ENCODE results near the gene ACVR2A.

The ACVR2A gene

DNA sequence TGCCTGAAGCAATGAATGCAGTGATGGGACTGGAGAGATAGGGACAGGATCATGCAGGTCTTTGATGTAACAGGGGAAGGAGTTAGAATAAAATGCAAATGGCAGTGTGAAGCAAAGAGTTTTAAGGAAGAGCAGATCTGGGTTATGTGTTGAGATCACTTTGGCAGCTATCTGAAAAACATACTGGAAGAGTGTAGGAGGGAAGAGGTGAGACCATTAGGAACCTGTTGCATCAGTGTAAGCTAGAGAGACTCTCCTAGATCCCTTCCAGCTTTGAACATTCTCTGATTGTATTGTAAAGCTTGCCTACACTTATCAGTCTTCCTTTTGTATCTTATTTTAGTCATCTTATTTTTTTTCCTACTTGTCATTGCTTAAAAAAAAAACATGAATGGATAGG, 10.5 kb downstream of the ACVR2A start:
- DNase-seq (ENCODE audit: low read depth), result no peak

DNA sequence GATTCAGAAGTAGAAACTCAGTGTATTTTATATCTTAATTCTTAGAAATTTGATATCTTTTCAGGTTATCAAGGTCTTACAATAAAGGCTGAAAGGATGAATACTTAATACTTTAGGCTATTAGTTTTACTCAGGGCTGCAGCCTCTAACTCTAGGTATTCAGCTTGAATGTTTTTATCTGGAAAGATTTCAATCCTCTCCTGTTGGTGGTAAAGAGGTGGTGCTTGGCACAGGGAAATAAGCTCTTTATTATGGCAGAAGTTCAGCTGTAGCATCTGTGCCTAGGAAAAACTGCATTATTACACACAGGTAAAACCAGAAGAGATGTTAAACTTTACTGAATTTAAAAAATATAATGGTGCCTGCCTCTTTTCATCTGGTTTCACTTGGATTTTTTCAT, 11.1 kb downstream of the ACVR2A start:
- no peak for DNase-seq (ENCODE audit: low read depth)

DNA sequence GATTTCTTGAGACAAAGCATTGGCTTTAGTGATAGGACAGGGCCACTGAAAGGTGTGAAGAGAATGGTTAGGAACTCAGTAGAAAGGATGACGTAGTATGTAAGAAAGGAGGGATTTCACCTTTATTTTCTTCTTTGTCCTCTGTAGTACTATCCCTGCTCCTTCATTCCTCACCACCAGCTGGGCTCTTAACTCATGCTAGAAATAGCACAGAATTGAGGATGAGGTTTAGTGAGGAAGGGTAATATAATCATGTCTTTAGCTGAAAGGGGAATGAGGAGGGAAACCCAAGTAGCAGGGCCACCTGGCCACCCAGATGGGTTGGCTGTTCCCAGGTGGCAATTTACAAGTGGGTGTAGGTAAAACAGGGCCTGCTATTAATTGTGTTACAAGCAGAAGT, 15.2 kb downstream of the ACVR2A start:
- DNase-seq (ENCODE audit: low read depth), result no peak

DNA sequence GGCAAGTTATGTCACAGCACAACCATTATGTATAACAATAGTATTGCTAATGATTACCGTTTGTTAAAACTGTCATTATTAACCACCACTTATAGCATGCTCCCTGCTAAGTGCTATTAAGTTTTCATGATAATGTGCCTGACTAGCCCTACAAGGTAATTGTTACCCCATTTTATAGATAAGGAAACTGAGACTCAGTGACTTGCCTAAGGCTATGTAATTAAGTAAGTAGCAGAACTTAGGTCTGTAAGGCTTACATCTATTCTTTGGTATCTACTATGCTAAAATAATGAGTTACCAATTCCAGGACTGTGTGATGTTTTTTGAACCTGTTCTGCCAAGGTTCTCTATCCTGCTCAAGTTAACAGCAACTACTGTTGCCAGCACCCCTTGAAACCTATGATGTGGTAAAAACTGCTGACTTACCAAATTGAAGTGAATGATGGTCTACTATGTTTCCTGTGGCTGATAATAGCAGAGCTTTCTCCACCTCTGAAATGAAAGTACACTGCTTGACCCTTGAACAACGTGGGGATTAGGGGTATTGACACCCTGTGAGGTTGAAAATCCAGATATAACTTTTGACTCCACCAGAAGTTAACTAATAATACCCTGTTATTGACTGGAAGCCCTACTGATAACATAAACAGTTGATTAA, 18.2 kb downstream of the ACVR2A start:
- DNase-seq (ENCODE audit: low read depth), result no peak

DNA sequence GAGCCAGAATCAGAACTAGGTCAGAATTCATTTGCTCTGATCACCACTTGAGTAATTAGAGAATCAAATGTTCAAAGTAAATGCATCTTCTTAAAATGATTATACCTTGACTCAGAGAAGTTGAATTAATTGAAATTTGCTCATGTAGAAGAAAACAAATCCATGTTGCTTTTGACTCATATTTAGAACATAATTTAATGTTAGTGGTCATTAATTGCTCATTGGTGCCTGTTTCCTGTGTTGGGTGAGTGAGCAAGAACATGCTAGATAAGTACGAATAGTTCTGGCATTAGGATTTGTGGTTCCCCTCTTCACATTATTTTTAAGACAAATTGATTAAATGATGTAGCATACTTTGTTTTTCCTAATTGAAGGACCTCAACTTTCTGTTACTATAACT, 19.0 kb downstream of the ACVR2A start:
- no peak for DNase-seq (ENCODE audit: low read depth)

DNA sequence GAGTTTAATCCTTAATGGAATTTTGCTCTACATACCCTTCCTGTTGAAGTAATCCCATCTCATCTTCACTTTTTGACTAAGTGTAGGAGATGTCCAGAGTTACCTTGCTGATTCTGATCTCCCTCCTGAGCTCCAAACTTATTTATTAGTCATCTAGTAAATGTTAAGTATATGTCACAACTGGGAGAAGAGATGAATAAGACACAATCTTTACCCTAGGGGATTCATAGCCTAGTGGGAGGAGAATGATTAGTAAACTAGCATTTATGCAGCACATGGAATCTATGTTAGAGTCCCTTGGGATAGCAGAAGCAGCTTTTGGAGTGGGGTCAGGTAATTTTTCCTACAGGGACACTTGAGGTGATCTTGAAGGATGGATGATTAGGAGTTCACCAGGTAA, 20.7 kb downstream of the ACVR2A start:
- no peak for DNase-seq (ENCODE audit: low read depth)

DNA sequence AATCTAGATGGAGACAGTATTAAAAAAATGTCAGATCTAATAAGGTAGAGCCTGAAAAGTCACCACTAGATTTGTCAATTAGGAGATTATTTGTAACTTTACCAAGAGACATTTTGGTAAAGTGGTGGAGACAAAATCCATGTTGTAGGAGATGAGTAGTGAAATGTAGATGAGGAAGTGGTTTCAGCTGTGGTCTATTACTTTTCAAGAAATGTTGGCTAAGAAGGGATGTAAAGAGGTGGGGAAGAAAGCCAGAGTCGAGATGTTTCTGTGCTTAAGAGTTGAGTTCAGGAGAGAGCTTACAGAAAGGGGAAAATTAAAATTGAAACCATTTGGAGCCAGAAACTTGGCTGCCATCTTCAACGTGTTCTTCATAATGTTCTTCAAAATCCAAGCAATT, 22.2 kb downstream of the ACVR2A start:
- DNase-seq (ENCODE audit: low read depth), result no peak

DNA sequence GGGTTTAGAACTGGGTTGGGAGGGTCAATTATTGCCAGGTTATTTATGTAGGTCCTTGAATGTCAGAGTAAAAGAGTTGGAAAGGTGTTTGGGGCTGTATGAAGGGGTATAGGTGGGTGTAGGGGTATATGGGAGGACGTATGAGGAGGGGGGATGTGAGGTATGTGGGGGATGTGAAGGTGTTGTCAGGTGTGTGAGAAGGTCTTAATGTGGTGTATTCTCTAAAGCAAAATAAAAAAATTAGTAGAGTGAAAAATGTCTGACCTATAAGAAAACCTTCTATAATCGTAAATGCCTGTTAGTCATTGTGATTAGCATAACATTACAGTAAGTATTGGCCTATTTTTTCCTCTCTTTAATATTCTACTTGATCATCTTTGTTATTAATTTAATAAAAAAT, 25.1 kb downstream of the ACVR2A start:
- DNase-seq (ENCODE audit: low read depth), result no peak

DNA sequence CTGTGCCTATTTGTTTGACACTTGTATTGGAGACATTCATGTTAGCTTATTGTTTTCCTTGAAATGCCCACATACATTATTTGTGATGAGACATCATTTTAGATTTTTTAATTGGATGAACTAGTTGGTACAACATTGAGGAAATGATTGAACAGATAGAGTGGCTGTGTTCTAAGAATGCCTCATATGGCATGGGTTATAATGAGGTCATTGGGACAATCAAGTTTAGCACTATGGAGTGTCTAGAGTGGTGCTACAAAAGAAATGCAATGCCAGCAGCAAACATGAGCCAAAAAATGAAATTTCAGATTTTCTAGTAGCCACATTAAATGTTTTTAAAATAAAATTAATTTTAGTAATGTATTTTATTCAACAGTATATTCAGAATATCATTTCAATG, 28.1 kb downstream of the ACVR2A start:
- DNase-seq (ENCODE audit: low read depth), result no peak

DNA sequence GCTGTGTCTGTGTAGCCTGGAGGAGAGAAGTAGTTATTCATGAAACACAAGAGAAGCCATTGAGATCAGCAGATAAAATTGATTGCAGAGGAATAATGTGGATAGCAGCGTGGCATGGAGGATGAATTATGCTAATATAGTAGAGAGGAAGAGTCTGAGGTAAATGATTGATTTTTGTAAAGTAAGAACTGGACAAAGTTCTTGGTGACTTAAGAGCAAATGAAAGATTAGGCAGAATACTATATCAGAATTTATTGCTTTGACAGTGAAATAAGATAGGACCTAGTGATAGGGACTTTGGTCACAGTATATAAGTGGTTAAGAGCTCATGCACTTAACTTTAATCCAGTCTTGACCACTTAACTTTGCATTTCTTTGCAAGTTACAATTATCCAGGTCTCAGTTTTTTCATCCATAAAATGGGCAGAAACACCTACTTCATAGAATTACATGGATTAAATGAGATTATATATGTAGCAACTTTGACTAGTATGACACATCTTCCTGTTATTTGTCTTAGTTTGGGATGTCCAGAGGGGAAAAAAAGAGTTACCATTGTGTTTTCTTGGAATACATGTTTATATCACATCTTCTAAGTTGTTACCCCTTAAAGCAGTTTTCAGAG, 29.1 kb downstream of the ACVR2A start:
- DNase-seq (ENCODE audit: low read depth), result no peak

DNA sequence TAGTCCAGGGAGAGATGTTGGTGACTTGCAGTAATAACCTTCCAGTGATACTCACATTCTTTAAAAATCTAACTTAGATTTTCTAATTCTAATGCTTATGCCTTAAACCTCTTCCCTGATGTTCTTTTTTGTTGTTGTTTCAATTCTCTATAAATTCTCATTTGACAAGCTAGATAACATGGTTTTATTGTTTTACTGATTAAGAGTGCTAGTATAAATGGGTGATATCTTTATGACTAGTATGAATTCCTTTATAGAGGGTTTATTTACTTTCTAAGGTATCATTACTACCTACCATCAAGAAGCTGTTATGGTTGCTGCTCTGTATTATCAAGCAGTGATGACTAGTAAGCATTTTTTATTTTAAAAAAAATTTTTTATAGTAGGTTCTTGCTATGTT, 35.0 kb downstream of the ACVR2A start:
- DNase-seq (ENCODE audit: low read depth), result no peak

DNA sequence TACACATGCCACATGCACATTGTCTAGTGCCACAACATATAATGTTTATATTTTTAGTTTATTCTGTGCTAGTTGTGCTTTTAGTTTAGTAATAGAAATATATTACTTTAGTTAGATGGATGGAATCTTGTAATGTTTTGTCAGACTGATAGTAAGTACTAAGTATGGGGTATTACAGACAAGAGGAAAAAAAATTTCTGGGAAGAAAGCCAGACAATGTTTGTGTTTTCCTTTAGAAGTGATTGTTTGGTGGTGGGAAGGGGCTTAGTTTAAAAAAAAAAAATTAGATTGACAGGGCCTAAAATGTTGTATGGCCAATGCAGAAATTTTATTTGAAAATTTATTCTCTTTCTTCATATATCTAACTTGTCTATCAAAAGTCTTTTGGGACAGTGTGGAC, 37.8 kb downstream of the ACVR2A start:
- DNase-seq (ENCODE audit: low read depth), result no peak

DNA sequence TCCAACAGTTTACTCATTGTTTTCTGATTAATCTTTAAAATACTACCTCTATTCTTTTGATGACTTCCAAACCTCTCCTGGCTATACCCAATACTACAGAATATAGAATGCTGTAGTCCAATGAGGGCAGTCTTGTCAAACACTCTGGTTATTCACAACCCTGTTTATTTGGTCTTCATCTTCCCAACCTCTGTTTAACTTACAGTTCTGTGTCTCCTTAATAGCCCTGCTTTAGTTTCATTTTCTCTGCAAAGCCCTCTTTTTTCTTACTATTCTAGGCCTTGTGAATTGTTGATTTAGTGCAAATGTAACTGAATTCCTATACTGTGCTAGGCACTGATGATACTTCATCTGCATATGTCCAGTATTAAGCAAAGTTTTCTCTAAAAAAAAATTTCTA, 40.0 kb downstream of the ACVR2A start:
- no peak for DNase-seq (ENCODE audit: low read depth)

DNA sequence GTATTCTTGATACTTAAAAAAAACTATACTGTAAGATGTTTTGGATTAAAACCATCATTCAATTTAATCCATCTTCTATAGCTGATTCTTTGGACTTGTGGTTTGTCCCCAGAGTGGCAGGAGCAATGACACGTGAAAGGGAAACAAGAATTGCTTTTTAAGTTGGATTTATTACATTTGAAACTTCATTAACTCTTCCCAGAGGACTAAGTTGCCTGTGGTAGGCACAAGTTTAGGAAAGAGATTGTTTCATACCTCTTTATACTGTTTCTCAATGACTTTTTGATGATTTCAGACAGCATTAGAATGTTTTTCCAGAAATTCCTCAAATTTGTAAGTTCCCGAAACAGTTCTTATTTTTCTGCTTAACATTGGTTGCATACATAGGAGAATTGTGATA, 41.3 kb downstream of the ACVR2A start:
- DNase-seq (ENCODE audit: low read depth), result no peak

DNA sequence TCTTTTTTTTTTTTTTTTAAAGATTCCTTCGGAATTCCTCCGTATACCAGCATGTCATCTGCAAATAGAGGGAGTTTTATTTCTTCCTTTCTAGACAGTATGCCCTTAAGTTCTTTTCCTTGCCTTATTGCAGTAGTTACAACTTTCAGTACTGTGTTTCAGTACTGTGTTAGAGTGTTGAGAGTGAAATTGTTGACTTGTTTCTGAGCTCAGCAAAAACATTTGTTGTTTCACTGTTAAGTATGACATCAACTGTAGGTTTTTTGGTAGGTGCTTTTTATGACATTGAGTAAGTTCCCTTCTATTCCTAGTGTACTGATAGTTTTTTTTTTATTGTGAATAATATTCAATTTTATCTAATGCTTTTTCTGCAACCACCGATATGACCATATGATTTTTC, 43.9 kb downstream of the ACVR2A start:
- no peak for DNase-seq (ENCODE audit: low read depth)

DNA sequence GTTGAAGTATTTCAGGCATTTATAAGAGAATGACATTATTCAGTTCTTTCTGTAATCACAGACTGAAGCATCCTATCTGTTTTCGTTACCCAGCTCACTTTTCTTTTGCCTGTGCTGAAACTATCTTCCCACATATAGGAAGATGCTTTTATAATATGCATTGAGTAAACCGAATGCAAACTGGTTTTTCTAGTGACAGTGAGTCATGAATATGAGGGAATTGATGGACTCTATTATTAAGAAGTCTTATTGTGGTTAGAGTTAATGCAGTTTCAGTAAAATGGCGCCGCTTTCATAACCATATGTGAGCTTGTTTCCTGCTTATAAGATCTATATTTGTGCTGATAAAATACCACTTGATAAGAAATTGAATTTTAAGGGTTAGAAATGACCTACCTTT, 59.2 kb downstream of the ACVR2A start:
- DNase-seq (ENCODE audit: low read depth), result no peak

DNA sequence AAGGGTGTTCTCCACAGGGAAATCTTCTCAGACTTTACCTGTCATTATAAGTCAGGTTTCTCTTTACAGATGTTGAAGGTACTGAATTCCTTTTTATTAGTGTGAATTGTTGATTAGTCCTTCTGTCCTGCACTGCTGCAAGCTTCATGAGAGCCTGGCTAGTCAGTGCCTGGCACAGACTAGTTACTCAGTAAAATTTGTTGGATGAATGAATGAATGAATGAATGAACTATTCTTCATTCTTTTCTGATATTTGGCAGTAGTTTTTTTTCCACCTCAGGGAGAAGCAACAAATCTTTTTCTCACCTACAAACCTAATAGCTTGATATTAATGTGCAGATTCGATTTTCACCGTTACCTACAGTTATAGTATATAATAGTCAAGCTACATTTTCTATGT, 64.3 kb downstream of the ACVR2A start:
- DNase-seq (ENCODE audit: low read depth), result no peak

DNA sequence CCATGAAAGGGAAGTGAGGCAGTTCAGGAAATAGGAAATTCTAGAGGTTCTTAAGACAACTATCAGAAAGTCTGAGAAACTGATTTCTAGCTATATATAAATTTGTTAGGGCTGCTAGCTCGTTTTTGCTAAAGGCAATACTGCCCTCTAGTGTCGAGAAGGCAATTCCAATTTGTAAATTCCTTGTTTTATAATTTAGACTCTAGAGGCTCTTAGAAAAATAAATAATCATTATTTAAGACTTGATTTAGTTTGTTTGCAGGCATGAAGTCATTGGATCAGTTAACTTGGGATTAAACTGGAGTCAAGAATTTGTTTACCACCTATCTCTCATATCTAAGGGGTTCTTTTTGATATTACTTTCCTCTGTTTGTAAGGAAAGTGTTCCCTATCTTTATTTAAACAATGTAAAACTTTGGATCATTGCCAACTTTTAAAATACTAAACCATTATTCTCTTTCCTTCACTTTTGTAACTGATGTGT, 66.2 kb downstream of the ACVR2A start:
- DNase-seq (ENCODE audit: low read depth), result no peak

DNA sequence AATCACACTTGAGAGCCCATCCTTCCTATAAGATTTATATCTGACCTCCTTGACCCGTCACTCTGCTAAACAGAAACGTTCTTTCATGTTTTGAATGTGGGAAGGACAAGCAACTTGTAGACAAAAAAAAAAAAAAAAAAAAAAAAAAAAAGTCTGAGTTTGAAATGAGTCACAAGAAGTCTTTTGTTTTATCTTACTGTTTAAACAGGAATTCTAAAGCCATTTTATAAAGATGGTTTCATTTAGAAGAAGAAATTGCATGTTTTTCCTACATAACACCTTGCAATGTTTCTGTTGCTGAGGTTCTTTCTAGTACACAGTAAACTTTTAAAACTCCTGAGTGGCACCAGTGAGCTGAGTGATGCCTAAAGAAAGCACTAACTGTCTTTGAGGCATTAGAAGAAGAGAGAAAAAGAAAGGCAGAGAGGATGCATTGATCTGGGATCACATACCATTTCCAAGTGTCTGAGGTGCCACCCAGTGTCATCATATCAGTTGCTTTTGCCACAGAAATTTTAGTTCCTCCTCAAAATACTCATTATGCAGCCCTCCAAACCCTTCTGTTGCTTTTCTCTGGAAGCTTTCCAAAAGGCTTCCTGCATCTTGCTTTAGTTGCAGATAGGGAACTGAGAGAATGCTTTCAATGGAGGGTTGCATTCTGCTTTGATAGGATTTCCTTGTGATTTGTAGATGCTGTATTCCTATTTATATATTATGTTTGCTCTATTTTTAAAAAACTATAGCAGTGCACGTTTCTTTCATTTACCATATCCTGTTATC, 69.1 kb downstream of the ACVR2A start:
- no peak for DNase-seq (ENCODE audit: low read depth)

DNA sequence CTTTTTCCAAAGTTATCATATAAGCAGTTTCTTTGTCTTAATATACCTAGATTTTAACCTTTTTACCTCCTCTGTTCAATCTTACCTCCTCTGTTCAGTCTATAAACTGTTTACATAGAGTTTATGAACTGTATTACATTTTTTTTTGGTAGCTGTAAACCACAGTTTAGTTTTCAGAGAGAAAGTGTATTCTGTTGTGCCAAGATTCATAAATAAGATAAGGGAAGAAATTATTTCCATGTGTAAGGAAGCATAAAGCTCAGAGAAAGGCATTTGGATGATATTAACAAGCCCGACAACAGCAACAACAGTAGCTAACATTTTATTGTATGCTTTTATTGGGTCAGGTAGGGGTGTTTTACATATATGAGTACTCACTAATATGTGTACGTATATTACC, 71.2 kb downstream of the ACVR2A start:
- DNase-seq (ENCODE audit: low read depth), result no peak

DNA sequence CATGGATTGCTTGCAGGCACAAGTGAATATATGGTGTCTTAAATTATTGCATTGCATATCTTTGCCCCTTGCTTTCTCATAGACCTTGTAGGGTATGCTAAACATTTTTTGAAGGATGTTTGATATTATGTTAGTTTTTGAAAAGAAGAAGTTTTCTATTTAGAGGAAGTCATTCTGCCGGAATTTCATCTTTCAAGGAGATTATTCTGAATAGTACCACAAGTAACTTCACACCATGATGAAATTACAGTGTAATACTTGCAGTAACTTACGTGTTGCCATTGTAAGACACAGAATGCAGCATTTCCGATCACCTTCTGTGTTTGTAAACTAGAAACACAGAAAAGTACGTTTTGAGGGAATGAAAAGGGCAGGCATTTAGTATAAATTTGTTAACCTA, 71.9 kb downstream of the ACVR2A start:
- DNase-seq (ENCODE audit: low read depth), result no peak

DNA sequence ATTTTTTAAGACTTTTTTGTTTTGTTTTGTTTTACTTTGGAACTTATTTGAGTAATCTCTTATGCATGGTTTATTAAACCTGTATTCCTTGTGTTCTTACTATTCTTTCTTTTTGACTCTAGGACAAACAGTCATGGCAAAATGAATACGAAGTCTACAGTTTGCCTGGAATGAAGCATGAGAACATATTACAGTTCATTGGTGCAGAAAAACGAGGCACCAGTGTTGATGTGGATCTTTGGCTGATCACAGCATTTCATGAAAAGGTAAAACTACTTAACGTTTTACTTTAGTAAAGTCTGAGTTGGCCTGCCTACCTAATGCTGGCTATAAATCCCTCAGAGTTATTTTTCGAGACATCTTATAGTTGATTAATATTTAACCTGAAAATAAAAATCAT, 72.3 kb downstream of the ACVR2A start:
- DNase-seq (ENCODE audit: low read depth), result no peak

DNA sequence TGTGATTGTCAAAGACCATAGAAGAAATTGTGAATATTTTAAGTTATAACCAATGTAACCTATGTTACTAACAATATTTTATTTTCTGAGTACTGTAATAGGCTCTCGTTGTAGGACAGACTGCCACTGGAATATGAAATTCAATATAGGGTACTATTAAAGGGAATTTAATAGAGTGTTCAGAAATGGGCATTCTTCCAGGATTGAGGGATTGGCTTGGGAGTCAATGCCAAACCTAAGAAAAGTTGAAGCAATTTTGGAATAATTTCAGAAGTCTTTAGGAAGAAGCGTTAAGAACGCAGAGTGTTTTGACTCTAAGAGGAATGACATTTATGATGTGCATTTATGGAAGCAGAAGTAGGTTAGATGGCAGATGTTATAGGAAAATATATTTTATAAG, 79.0 kb downstream of the ACVR2A start:
- no peak for DNase-seq (ENCODE audit: low read depth)

DNA sequence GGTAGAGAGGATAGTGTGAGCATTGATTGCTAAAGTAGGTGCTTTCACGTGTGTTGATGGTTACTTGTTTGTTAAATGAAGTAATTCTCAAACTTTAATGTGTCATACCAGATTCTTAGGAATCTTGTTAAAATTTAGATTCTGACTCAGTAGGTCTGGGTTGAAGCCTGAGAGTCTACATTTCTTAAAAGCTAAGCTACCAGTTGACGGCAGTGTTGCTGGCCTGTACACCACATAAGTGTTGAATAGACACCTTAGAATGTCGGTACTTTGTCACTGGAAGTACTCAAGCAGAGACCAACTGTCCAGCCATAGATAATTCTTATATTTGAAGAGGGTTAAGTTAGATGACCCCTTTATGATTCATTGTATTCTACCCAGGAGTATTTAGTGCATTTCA, 79.8 kb downstream of the ACVR2A start:
- no peak for DNase-seq (ENCODE audit: low read depth)

All from activated T-cell treated with anti-CD3 and anti-CD28 coated beads for 48 hours (primary cell).